ENCODE measurements around the gene SLC22A16.

GRCh38 chr6:110509617-110510241 lies 33.3 kb upstream of the SLC22A16 start:
- TF ChIP-seq CTCF (IDR thresholded peaks at IDR 0.05; ENCODE audit: low read depth, low read length), result no peak
- TF ChIP-seq POLR2A (IDR thresholded peaks at IDR 0.05; ENCODE audit: extremely low read depth, insufficient read length), result no peak

Data from NB4 (cell line).